Endothelial cell of umbilical vein (primary cell): Measurements from ENCODE around the gene CXCR6. TPM values are rescaled to one million over a fixed set of nuclear protein-coding genes. Genes with fewer than 3 reads are reported as not detected.

Experiments
- BruUV-seq: library from RNA; stranded (reverse); fragments of 400-500 nt; replicated peaks from 2 replicates; lab custom pipeline; 2021; lab: Mats Ljungman, UMichigan
- CTCF ChIA-PET: fragments of 300-600, 350-600 bp; sonication (Branson Sonifier 250); formaldehyde crosslinking; loops from one replicate; lab custom pipeline; 2021; ENCODE audit warnings: antibody characterized with exemption, inconsistent platforms; lab: Charles Lee
- POLR2A ChIA-PET: fragments of 300-600, 350-600 bp; sonication (Branson Sonifier 250); formaldehyde crosslinking; loops from one replicate; lab custom pipeline; 2021; ENCODE audit warnings: antibody characterized with exemption, inconsistent platforms; lab: Charles Lee
- DNase-seq: peaks from one replicate; pipeline ENCODE4 v3.0.0-alpha.2; 2011; ENCODE audit warnings: low read depth, low spot score
- FAIRE-seq: peaks from 2 replicates; lab custom pipeline; 2011; peaks lifted over from hg19 to GRCh38; lab: Jason Lieb, UNC
- H2AFZ ChIP-seq: 2 replicates; pipeline ENCODE4 v1.6.0; 2012; ENCODE audit warnings: low read depth, low read length, control low read depth, inconsistent platforms
- H3K27ac ChIP-seq: 2 replicates; pipeline ENCODE4 v1.5.1; 2011; ENCODE audit warnings: low read depth, mild to moderate bottlenecking, control low read depth, low read length, moderate library complexity; ENCODE audit not compliant: insufficient read depth
- H3K27me3 ChIP-seq, 2 experiments: 2 replicates each; pipeline versions ENCODE4 v1.6.0 to v1.6.1; 2011; ENCODE audit warnings: low read length in 2 of 2, mixed read lengths in 1 of 2; ENCODE audit not compliant: control insufficient read depth in 2 of 2, insufficient read depth in 2 of 2
- H3K36me3 ChIP-seq, 2 experiments: 2 replicates in 1 of 2; 3 replicates in 1 of 2; pipeline ENCODE4 v1.5.1; 2011; ENCODE audit warnings: low read length in 2 of 2, mild to moderate bottlenecking in 1 of 2, moderate library complexity in 1 of 2; ENCODE audit not compliant: control insufficient read depth in 2 of 2, insufficient read depth in 2 of 2; ENCODE audit errors: extremely low read depth in 1 of 2
- H3K4me1 ChIP-seq: 3 replicates; pipeline ENCODE4 v1.5.1; 2011; ENCODE audit warnings: mild to moderate bottlenecking, low read length; ENCODE audit not compliant: control insufficient read depth, insufficient read depth; ENCODE audit errors: extremely low read depth
- H3K4me2 ChIP-seq: 2 replicates; pipeline ENCODE4 v1.6.1; 2011; ENCODE audit warnings: low read length, control low read depth, mixed read lengths; ENCODE audit not compliant: insufficient read depth
- H3K4me3 ChIP-seq, 3 experiments: fragments of 200-600 bp in 1 of 3; sonication (generic), shearing (Covaris generic) in 1 of 3; replicated peaks in 1 of 3; 2 replicates each; pipeline ENCODE4 v1.5.1; 2011 to 2016; ENCODE audit warnings: control low read depth in 3 of 3, low read length in 3 of 3, mild to moderate bottlenecking in 2 of 3, inconsistent platforms in 1 of 3, low read depth in 1 of 3, moderate library complexity in 1 of 3; ENCODE audit not compliant: insufficient read depth in 1 of 3
- H3K79me2 ChIP-seq: 2 replicates; pipeline ENCODE4 v1.6.0; 2012; ENCODE audit warnings: low read length, inconsistent platforms; ENCODE audit not compliant: control insufficient read depth, insufficient read depth
- H3K9ac ChIP-seq: replicated peaks from 2 replicates; pipeline ENCODE3; 2011; ENCODE audit warnings: low read length, control low read depth; ENCODE audit not compliant: insufficient read depth; ENCODE audit errors: extremely low read depth
- H3K9me1 ChIP-seq: replicated peaks from 3 replicates; pipeline ENCODE4 v1.6.0; 2011; ENCODE audit warnings: mild to moderate bottlenecking, low read length; ENCODE audit not compliant: control insufficient read depth, insufficient read depth; ENCODE audit errors: extremely low read depth
- H3K9me3 ChIP-seq: replicated peaks from 2 replicates; pipeline ENCODE4 v1.5.1; 2012; ENCODE audit warnings: low read length, inconsistent platforms; ENCODE audit not compliant: control insufficient read depth, insufficient read depth
- H4K20me1 ChIP-seq: replicated peaks from 2 replicates; pipeline ENCODE3; 2011; ENCODE audit warnings: mild to moderate bottlenecking, low read length; ENCODE audit not compliant: control insufficient read depth, insufficient read depth; ENCODE audit errors: extremely low read depth
- EZH2 ChIP-seq: IDR thresholded peaks from 2 replicates; pipeline ENCODE4 v1.6.1; 2012; ENCODE audit warnings: borderline replicate concordance, low read depth, mild to moderate bottlenecking, moderate library complexity, low read length, inconsistent platforms; ENCODE audit not compliant: severe bottlenecking
- FOS ChIP-seq: IDR thresholded peaks from 2 replicates; pipeline ENCODE4 v1.6.1; 2011; ENCODE audit warnings: mild to moderate bottlenecking, low read length, moderate library complexity, borderline replicate concordance; ENCODE audit not compliant: insufficient read depth
- GATA2 ChIP-seq: IDR thresholded peaks from 2 replicates; pipeline ENCODE4 v1.7.0; 2011; ENCODE audit warnings: low read depth, mild to moderate bottlenecking, moderate library complexity, mixed read lengths, low read length; ENCODE audit not compliant: insufficient read length, insufficient read depth
- JUN ChIP-seq: IDR thresholded peaks from 2 replicates; pipeline ENCODE4 v1.6.1; 2011; ENCODE audit warnings: borderline replicate concordance, low read depth; ENCODE audit not compliant: insufficient read length, insufficient read depth
- MYC ChIP-seq: IDR thresholded peaks from one replicate; pipeline ENCODE4 v1.6.1; 2011; ENCODE audit warnings: mild to moderate bottlenecking, low read depth, low read length
- POLR2A ChIP-seq: IDR thresholded peaks from 2 replicates; pipeline ENCODE4 v1.6.1; 2012; ENCODE audit warnings: low read depth, mild to moderate bottlenecking, control low read depth, low read length
- POLR2AphosphoS5 ChIP-seq: IDR thresholded peaks from 2 replicates; pipeline ENCODE4 v1.6.1; 2012; ENCODE audit warnings: low read depth, mild to moderate bottlenecking, control low read depth, low read length, moderate library complexity; ENCODE audit not compliant: insufficient read depth
- dilution Hi-C: fragments of 300-500 bp; cut with MboI; formaldehyde crosslinking; loops from one replicate; pipeline ENCODE4 v1.15.0; 2019; ENCODE audit warnings: low sequenced_read_pairs; ENCODE audit not compliant: extremely low pct_ligation_motif_present
- intact Hi-C: fragments of 100-400 bp; cut with micrococcal nuclease; formaldehyde crosslinking; loops from one replicate; pipeline ENCODE4 v1.10.0; 2022
- polyA plus RNA-seq, 4 experiments: library from polyadenylated mRNA; depleted of rRNA in 3 of 4; stranded (reverse) in 3 of 4; unstranded in 1 of 4; fragments of >200 nt; gene quantifications; 2 replicates each; pipeline versions ENCODE4 v1.2.1 to v1.2.3, GENCODE V29; 2011 to 2012; ENCODE audit warnings: missing spikeins in 1 of 4
- total RNA-seq: library from RNA; stranded (reverse); gene quantifications from 2 replicates; pipeline ENCODE4 v1.2.3, GENCODE V29; 2021
- TF ChIP-seq, protein P1 (sequence below), 2 donors: IDR thresholded peaks; 1 replicate in 1 of 2; 2 replicates in 1 of 2; pipeline ENCODE4 v1.5.1; 2011; ENCODE audit warnings: low read length in 2 of 2, mild to moderate bottlenecking in 2 of 2, moderate library complexity in 2 of 2, control low read depth in 1 of 2, inconsistent platforms in 1 of 2, low read depth in 1 of 2; ENCODE audit not compliant: insufficient read depth in 1 of 2; ENCODE audit errors: extremely low read depth in 1 of 2
- TF ChIP-seq, protein P2 (sequence below): IDR thresholded peaks from 2 replicates; pipeline ENCODE4 v1.6.1; 2011; ENCODE audit not compliant: insufficient read depth, insufficient read length

CXCR6 gene
- total and polyA plus RNA-seq, 2 donors (not counting 3 experiments of a cell fraction or from before 2014, with no cell fraction given) = not detected

- DNase-seq (no peak), FAIRE-seq (no peak)
- Histone ChIP-seq H3K4me1 (no peaks in the 10 kb centered on the region), H3K4me3 (no peak overlapping the region), H3K4me2 (no peak overlapping the region), H3K79me2 (no peaks in the 10 kb centered on the region), H3K9me3 (no peaks in the 10 kb centered on the region), H2AFZ (no peak overlapping the region), H3K9ac (no peak overlapping the region), H3K27ac (no peak overlapping the region), H3K9me1 (no peaks in the 10 kb centered on the region), H4K20me1 (no peaks in the 10 kb centered on the region), H3K36me3 (peaks cover 3 to 21% of the 10 kb centered on the region in 2 experiments), H3K27me3 (no peaks in the 10 kb centered on the region)
- POLR2A ChIA-PET = no interaction called here
- dilution Hi-C loops = no loop called here
- TF ChIP-seq, protein P1, sequence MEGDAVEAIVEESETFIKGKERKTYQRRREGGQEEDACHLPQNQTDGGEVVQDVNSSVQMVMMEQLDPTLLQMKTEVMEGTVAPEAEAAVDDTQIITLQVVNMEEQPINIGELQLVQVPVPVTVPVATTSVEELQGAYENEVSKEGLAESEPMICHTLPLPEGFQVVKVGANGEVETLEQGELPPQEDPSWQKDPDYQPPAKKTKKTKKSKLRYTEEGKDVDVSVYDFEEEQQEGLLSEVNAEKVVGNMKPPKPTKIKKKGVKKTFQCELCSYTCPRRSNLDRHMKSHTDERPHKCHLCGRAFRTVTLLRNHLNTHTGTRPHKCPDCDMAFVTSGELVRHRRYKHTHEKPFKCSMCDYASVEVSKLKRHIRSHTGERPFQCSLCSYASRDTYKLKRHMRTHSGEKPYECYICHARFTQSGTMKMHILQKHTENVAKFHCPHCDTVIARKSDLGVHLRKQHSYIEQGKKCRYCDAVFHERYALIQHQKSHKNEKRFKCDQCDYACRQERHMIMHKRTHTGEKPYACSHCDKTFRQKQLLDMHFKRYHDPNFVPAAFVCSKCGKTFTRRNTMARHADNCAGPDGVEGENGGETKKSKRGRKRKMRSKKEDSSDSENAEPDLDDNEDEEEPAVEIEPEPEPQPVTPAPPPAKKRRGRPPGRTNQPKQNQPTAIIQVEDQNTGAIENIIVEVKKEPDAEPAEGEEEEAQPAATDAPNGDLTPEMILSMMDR (IDR thresholded peaks at IDR 0.05; ENCODE audit: extremely low read depth in 1 of 2, insufficient read depth in 1 of 2, low read depth in 1 of 2, low read length in 2 of 2) = no peak
- TF ChIP-seq MYC = no peak
- TF ChIP-seq JUN = no peak
- no peak for TF ChIP-seq FOS
- no peak for TF ChIP-seq POLR2AphosphoS5
- TF ChIP-seq POLR2A = no peak
- no peak for TF ChIP-seq GATA2
- TF ChIP-seq EZH2 = no peak
- TF ChIP-seq, protein P2, sequence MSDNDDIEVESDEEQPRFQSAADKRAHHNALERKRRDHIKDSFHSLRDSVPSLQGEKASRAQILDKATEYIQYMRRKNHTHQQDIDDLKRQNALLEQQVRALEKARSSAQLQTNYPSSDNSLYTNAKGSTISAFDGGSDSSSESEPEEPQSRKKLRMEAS = no peak
- CTCF ChIA-PET = interaction anchor here (0.5 kb wide), 1 partner anchor 668 kb away, joined by 3 read pairs; no protein-coding TSS in a partner anchor
- BruUV-seq = no TSS peak
- intact Hi-C loops = no loop called here
Observed at GRCh38 chr3:45972534-45973402, 29.5 kb downstream of the CXCR6 start.
